Lower leg skin (tissue), 3 donors: Measurements from ENCODE around the gene ASIC4.

Source experiments
- CTCF ChIP-seq, 3 donors: fragments of 450-650 bp; IDR thresholded peaks; one replicate each; pipeline ENCODE4 v1.5.1; 2016; ENCODE audit warnings: antibody characterized with exemption in 3 of 3, mild to moderate bottlenecking in 3 of 3, moderate library complexity in 2 of 3
- POLR2A ChIP-seq, 2 donors: fragments of 450-650 bp; IDR thresholded peaks; one replicate each; pipeline ENCODE4 v1.6.1; 2016 to 2017; ENCODE audit warnings: antibody characterized with exemption in 2 of 2, mild to moderate bottlenecking in 1 of 2, moderate library complexity in 1 of 2

- TF ChIP-seq POLR2A (IDR thresholded peaks at IDR 0.05) = no peak
- no peak for TF ChIP-seq CTCF (IDR thresholded peaks at IDR 0.05)
These were observed 21.2 kb upstream of the ASIC4 start for GRCh38 chr2:219493086-219493485.
